ENCODE data around the gene PRKAG2.
A peak's percentile ranks its signal among the peaks of the same experiment; 100 is the strongest.

PRKAG2 gene

DNA sequence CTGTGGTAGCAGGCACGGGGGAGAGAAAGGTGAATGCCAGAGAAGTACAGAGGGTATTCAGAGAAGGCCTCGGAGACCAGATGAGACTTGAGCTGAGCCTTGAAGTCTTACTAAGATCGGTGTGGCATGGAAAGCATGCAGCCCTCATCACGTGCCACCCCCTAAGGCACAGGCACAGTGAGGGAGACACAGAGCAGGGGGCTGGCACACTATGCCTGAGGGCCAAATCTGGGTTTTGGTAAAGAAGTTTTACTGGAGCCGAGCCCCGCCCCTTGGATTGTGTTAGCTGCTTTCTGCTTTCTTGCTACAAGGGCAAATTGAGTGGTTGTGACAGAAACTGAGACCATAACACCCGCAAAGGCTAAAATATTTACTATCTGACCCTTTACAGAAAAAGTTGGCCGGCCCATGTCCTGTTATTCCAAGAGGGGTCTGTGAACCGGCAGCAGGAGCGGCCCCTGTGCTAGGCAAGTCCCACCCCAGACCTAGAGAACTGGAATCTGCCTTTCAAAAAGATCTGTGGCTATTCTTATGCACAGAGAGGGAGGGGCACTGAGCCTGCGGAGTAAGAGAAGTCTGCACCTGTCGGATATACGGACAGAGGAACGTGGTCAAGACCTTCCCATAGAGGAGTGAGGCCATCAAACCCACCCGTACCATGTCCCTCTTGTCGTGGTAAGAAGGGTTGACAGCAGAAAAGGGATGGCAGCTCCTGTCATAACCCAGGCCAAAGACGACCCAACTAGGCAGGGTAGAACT, 247.9 kb downstream of the PRKAG2 start:
- no peak overlapping the region for H3K9ac ChIP-seq (ENCODE audit: low read length)
- no peaks in the 10 kb centered on the region for H3K9me3 ChIP-seq (ENCODE audit: control insufficient read depth, low read length)
- H3K4me1 ChIP-seq (ENCODE audit: control insufficient read depth, insufficient read depth, low read length): peaks cover 8% of the 10 kb centered on the region
- no peak overlapping the region for H3K4me3 ChIP-seq (ENCODE audit: low read length)
- H3K27me3 ChIP-seq (ENCODE audit: control insufficient read depth, insufficient read depth, low read length): no peaks in the 10 kb centered on the region
- H3K36me3 ChIP-seq (ENCODE audit: control insufficient read depth, insufficient read depth, low read length): no peaks in the 10 kb centered on the region

GRCh38 chr7:151626422-151627115, 250.3 kb downstream of the PRKAG2 start:
- Histone ChIP-seq H3K36me3 (ENCODE audit: control insufficient read depth, insufficient read depth, low read length) (no peaks in the 10 kb centered on the region), H3K4me3 (ENCODE audit: low read length) (no peak overlapping the region), H3K9ac (ENCODE audit: low read length) (peak overlapping the region; percentile 7), H3K4me1 (ENCODE audit: control insufficient read depth, insufficient read depth, low read length) (peaks cover 8% of the 10 kb centered on the region), H3K27me3 (ENCODE audit: control insufficient read depth, insufficient read depth, low read length) (no peaks in the 10 kb centered on the region), H3K9me3 (ENCODE audit: control insufficient read depth, low read length) (no peaks in the 10 kb centered on the region)

DNA sequence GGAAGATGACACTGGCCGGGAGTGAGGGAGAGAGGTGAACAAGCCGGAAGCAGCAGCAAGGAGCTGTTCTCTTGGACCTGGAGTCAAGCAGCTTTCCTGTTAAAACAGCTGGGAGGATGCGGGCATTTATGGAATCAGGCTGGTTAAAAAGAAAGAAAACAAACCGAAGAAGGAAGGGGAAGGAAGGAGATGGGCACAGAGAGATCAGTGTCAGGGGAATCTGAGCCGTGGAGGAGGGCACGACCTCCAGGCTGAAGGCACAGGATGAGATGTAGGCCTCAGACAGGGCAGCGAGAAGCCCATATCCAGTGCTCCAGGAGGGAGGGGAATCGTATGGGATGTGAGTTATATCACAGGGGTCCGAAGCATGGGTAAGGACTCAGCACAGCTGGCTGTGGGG, 251.3 kb downstream of the PRKAG2 start:
- no peaks in the 10 kb centered on the region for H3K27me3 ChIP-seq (ENCODE audit: control insufficient read depth, insufficient read depth, low read length)
- H3K36me3 ChIP-seq (ENCODE audit: control insufficient read depth, insufficient read depth, low read length): no peaks in the 10 kb centered on the region
- H3K9ac ChIP-seq (ENCODE audit: low read length): no peak overlapping the region
- H3K4me3 ChIP-seq (ENCODE audit: low read length): no peak overlapping the region
- H3K9me3 ChIP-seq (ENCODE audit: control insufficient read depth, low read length): no peaks in the 10 kb centered on the region
- peaks cover 8% of the 10 kb centered on the region for H3K4me1 ChIP-seq (ENCODE audit: control insufficient read depth, insufficient read depth, low read length)

DNA sequence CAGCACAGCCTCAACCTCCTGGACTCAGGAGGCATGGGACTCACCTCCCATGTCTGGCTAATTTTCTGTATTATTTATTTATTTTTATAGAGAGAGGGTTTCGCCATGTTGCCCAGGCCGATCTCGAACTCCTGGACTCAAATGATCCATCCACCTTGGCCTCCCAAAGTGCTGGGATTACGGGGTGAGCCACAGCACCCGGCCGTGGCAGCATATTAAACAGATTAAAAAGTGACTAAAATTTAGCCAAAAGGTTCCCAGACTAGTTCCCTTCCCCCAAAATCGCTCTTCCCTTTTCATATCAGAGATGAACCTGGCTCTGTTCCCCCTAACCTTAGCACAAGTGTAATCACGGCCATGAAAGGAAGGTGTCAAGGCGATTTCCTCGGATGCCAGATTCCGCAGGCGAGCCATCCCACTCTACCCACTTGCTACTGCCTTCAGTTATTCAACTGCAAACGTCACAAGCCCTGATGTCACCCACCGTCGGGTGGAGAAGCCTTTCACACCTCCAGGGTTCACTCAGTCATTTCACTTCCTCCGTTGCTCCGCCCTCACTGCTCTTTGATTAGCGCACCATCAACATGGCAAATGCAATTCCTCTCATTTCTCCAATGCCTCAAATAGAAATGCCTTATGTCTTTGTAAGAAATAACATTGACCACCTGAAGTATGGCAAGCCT, 252.5 kb downstream of the PRKAG2 start:
- no peaks in the 10 kb centered on the region for H3K27me3 ChIP-seq (ENCODE audit: control insufficient read depth, insufficient read depth, low read length)
- H3K9ac ChIP-seq (ENCODE audit: low read length): no peak overlapping the region
- H3K36me3 ChIP-seq (ENCODE audit: control insufficient read depth, insufficient read depth, low read length): no peaks in the 10 kb centered on the region
- peaks cover 8% of the 10 kb centered on the region for H3K4me1 ChIP-seq (ENCODE audit: control insufficient read depth, insufficient read depth, low read length)
- no peak overlapping the region for H3K4me3 ChIP-seq (ENCODE audit: low read length)
- no peaks in the 10 kb centered on the region for H3K9me3 ChIP-seq (ENCODE audit: control insufficient read depth, low read length)

DNA sequence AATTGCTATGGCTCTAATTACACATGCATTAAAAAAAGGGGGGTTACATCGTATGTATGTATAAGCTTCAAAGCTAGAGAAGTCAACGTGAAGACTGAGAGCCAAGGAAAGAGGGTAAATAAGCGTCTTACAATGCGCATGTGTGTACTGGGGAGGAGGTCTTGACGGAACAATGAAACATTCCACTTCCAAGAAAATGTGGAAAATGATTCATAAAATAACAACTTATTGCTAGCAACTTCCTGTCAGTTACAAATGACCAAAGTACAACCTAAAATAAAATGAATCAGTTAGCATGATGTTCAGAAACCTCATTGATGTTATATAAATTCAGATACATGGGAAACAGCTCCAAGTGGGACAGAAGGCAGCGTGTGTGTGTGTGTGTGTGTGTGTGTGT, 253.1 kb downstream of the PRKAG2 start:
- no peak overlapping the region for H3K4me3 ChIP-seq (ENCODE audit: low read length)
- H3K4me1 ChIP-seq (ENCODE audit: control insufficient read depth, insufficient read depth, low read length): peaks cover 8% of the 10 kb centered on the region

DNA sequence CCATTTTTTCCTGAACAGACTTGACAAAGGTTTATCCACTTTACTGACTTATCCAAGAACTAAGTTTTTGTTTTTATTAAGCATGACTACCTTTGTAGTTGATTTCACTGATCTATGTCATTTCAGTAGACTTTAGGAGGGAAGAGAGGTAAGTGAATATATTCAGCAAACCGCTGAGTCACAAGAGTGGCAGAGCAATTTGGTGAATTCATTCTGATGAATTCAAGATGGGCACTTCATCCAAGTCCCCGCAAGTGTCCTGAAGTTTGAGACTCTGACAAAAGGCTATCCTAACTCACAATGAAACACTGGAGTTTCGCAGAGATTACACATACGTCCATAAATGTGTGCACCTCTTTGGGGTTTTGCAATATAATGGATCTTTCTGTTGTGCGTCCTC, 255.0 kb downstream of the PRKAG2 start:
- Histone ChIP-seq H3K4me3 (ENCODE audit: low read length) (no peak overlapping the region), H3K4me1 (ENCODE audit: control insufficient read depth, insufficient read depth, low read length) (peaks cover 8% of the 10 kb centered on the region), H3K36me3 (ENCODE audit: control insufficient read depth, insufficient read depth, low read length) (no peaks in the 10 kb centered on the region), H3K9ac (ENCODE audit: low read length) (no peak overlapping the region), H3K9me3 (ENCODE audit: control insufficient read depth, low read length) (no peaks in the 10 kb centered on the region), H3K27me3 (ENCODE audit: control insufficient read depth, insufficient read depth, low read length) (no peaks in the 10 kb centered on the region)

More for the DNA sequence above, 253.1 kb downstream of the PRKAG2 start:
- H3K9ac ChIP-seq (ENCODE audit: low read length): no peak overlapping the region
- H3K27me3 ChIP-seq (ENCODE audit: control insufficient read depth, insufficient read depth, low read length): no peaks in the 10 kb centered on the region
- H3K36me3 ChIP-seq (ENCODE audit: control insufficient read depth, insufficient read depth, low read length): no peaks in the 10 kb centered on the region
- H3K9me3 ChIP-seq (ENCODE audit: control insufficient read depth, low read length): no peaks in the 10 kb centered on the region

GRCh38 chr7:151616443-151617213, 260.3 kb downstream of the PRKAG2 start:
- Histone ChIP-seq H3K4me1 (ENCODE audit: control insufficient read depth, insufficient read depth, low read length) (peaks cover 15% of the 10 kb centered on the region), H3K27me3 (ENCODE audit: control insufficient read depth, insufficient read depth, low read length) (no peaks in the 10 kb centered on the region), H3K36me3 (ENCODE audit: control insufficient read depth, insufficient read depth, low read length) (no peaks in the 10 kb centered on the region), H3K4me3 (ENCODE audit: low read length) (no peak overlapping the region), H3K9me3 (ENCODE audit: control insufficient read depth, low read length) (no peaks in the 10 kb centered on the region), H3K9ac (ENCODE audit: low read length) (no peak overlapping the region)

DNA sequence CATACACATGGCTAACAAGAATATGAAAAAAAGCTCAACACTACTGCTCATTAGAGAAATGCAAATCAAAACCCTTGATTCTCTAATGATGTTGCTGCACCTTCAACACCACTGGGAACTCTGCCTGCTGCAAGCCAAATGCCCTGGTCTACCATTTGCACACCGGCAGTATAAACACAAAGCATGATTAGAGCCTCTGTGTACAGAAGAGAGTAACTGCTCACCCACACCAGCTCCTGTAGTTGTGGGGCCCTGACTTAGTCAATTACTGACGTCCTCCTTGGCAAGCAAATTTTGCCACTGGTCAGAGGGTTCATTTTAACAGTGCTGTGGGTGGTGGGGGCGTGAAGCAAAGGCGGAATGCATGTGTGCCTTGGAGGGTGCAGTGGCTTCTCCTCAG, 261.1 kb downstream of the PRKAG2 start:
- no peaks in the 10 kb centered on the region for H3K27me3 ChIP-seq (ENCODE audit: control insufficient read depth, insufficient read depth, low read length)
- no peak overlapping the region for H3K4me3 ChIP-seq (ENCODE audit: low read length)
- peaks cover 15% of the 10 kb centered on the region for H3K4me1 ChIP-seq (ENCODE audit: control insufficient read depth, insufficient read depth, low read length)
- no peaks in the 10 kb centered on the region for H3K36me3 ChIP-seq (ENCODE audit: control insufficient read depth, insufficient read depth, low read length)
- H3K9ac ChIP-seq (ENCODE audit: low read length): no peak overlapping the region
- H3K9me3 ChIP-seq (ENCODE audit: control insufficient read depth, low read length): no peaks in the 10 kb centered on the region

GRCh38 chr7:151615058-151615457, 261.9 kb downstream of the PRKAG2 start:
- Histone ChIP-seq H3K4me1 (ENCODE audit: control insufficient read depth, insufficient read depth, low read length) (peaks cover 15% of the 10 kb centered on the region), H3K9ac (ENCODE audit: low read length) (no peak overlapping the region), H3K27me3 (ENCODE audit: control insufficient read depth, insufficient read depth, low read length) (no peaks in the 10 kb centered on the region), H3K4me3 (ENCODE audit: low read length) (no peak overlapping the region), H3K9me3 (ENCODE audit: control insufficient read depth, low read length) (no peaks in the 10 kb centered on the region), H3K36me3 (ENCODE audit: control insufficient read depth, insufficient read depth, low read length) (no peaks in the 10 kb centered on the region)

GRCh38 chr7:151614019-151614418, 262.9 kb downstream of the PRKAG2 start:
- no peaks in the 10 kb centered on the region for H3K9me3 ChIP-seq (ENCODE audit: control insufficient read depth, low read length)
- H3K36me3 ChIP-seq (ENCODE audit: control insufficient read depth, insufficient read depth, low read length): no peaks in the 10 kb centered on the region
- H3K4me1 ChIP-seq (ENCODE audit: control insufficient read depth, insufficient read depth, low read length): peaks cover 23% of the 10 kb centered on the region
- H3K27me3 ChIP-seq (ENCODE audit: control insufficient read depth, insufficient read depth, low read length): no peaks in the 10 kb centered on the region
- no peak overlapping the region for H3K9ac ChIP-seq (ENCODE audit: low read length)
- no peak overlapping the region for H3K4me3 ChIP-seq (ENCODE audit: low read length)

DNA sequence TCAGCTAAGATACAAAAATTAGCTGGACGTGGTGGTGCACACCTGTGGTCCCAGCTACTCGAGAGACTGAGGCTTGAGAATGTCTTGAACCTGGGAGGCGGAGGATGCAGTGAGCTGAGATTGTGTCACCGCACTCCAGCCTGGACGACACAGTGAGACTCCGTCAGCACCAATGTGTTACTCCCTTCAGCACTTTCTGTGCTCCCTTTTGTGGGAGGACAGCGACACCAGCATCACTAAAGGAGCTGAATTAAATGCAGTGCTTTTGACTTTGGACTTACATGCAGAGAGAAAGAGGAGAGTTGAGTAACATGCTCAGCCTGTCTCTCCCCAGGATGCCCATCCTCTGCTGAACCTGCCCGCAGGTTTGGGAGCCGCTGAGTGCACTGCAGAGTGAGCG, 265.0 kb downstream of the PRKAG2 start:
- no peak overlapping the region for H3K9ac ChIP-seq (ENCODE audit: low read length)
- no peaks in the 10 kb centered on the region for H3K9me3 ChIP-seq (ENCODE audit: control insufficient read depth, low read length)
- no peaks in the 10 kb centered on the region for H3K27me3 ChIP-seq (ENCODE audit: control insufficient read depth, insufficient read depth, low read length)
- H3K4me3 ChIP-seq (ENCODE audit: low read length): no peak overlapping the region
- H3K4me1 ChIP-seq (ENCODE audit: control insufficient read depth, insufficient read depth, low read length): peaks cover 22% of the 10 kb centered on the region
- H3K36me3 ChIP-seq (ENCODE audit: control insufficient read depth, insufficient read depth, low read length): no peaks in the 10 kb centered on the region

Measured in mucosa of stomach (tissue), 1 donor.